ENCODE measurements around the gene YBEY.

DNA sequence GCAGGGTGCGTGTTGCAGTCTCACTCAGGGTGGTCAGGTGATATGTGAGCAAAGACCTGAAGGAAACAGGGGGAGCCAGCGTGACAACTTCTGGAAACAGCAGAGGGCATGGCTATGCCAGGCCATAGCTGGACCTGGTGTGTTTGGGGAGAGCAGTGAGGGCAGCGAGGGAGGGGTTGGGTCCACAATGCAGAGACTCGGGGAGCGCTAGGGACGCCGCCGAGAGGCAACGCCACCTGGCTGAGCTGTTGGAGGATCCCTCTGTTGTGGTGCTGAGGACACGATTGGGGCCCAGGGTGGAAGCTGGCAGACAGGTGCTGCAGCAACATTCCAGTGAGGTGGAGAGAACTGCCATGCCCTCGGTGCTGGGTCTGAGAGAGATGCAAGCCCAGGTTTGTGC, 31.0 kb upstream of the YBEY start:
- no peak for TF ChIP-seq POLR2A (IDR thresholded peaks at IDR 0.05; ENCODE audit: low read length)
- TF ChIP-seq GATA1 (IDR thresholded peaks at IDR 0.05; ENCODE audit: low read depth, low read length), result no peak
